ENCODE results near the gene ISOC2.

Gene ISOC2

GRCh38 chr19:55441692-55442321 is 19.6 kb downstream of the ISOC2 start:
- no peak for TF ChIP-seq CTCF (IDR thresholded peaks at IDR 0.05; ENCODE audit: insufficient read depth, missing control alignments)
- no peak for DNase-seq (ENCODE audit: insufficient read length, low spot score)

DNA sequence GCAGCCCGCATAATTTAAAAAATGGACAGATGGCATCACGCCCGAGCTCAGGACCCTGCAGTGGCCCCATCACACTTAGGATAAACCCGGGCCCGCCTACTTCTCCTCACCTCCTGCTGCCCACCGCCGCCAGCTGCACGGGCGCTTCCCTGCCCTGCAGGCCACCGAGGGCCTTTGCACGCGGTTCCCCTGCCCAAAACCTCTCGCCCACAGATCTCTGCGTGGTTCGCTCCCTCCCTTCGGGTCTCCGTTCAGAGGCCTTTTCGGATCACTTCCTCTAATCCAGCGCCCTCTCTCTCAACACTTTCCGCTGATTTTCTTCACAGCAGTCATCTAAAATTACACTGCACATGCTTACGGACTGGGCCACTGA is 20.1 kb downstream of the ISOC2 start:
- no peak for DNase-seq (ENCODE audit: insufficient read length, low spot score)
- no peak for TF ChIP-seq CTCF (IDR thresholded peaks at IDR 0.05; ENCODE audit: insufficient read depth, missing control alignments)
- no peak for FAIRE-seq

More at GRCh38 chr19:55441692-55442321, 19.6 kb downstream of the ISOC2 start:
- FAIRE-seq: no peak

DNA sequence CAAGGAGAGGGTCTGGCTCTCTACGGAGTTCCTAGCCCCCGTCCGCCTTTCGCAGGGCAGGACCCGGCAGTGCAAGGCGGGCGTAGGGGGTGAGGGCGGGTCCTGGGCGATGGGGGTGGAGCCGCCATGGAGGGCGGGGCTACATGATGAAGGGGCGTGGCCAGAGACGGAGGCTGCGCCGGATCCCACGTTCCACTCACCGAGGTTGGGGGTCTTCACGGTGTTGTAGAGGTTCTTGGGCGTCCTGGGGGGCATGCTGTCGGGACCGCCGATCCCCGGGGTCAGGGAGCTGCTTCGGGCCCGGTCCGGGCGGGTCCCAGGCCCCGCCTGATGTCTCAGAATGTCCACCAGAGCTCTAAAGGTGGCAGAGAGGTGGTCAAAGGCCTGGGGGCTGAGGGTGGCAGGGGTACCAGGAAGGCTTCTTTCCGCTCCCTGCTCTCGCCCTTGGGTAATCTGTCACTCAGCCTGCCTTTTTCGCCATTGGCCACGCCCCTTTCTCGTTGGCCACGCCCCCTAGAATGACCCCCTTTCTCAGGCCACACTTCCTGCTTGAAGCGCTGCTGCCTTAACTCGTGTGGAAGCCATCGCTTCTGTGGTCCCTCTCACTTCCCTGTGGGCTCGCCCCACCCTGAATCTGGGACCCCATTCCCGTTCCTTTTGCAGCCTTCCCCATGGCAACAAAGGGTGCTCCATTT is 20.9 kb downstream of the ISOC2 start:
- no peak for FAIRE-seq
- DNase-seq (ENCODE audit: insufficient read length, low spot score): no peak
- no peak for TF ChIP-seq CTCF (IDR thresholded peaks at IDR 0.05; ENCODE audit: insufficient read depth, missing control alignments)

DNA sequence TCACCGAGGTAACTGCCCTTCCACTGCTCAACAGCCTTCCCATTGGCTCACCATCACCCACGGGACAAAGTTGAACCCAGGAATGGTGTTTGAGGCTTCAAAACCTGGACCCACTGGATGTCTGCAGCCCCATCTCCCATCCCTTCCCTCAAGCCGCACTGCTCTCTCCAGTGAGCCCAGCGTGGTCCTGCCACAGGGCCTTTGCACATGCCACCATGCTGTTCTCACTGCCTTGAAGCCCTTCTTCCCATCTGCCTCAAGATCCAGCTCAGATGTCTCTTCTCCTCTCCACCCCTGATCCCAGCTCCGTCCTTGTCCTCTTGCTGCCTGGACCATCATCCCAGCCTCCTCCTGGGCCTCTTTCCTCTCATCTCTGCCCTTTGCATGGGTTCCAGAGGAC is 22.4 kb downstream of the ISOC2 start:
- no peak for TF ChIP-seq CTCF (IDR thresholded peaks at IDR 0.05; ENCODE audit: insufficient read depth, missing control alignments)
- DNase-seq (ENCODE audit: insufficient read length, low spot score) (no peak), FAIRE-seq (no peak)

- DNase-seq (ENCODE audit: insufficient read length, low spot score) (no peak), FAIRE-seq (no peak)
- no peak for TF ChIP-seq CTCF (IDR thresholded peaks at IDR 0.05; ENCODE audit: insufficient read depth, missing control alignments)
Observed at GRCh38 chr19:55437410-55437809, 24.0 kb downstream of the ISOC2 start.

DNA sequence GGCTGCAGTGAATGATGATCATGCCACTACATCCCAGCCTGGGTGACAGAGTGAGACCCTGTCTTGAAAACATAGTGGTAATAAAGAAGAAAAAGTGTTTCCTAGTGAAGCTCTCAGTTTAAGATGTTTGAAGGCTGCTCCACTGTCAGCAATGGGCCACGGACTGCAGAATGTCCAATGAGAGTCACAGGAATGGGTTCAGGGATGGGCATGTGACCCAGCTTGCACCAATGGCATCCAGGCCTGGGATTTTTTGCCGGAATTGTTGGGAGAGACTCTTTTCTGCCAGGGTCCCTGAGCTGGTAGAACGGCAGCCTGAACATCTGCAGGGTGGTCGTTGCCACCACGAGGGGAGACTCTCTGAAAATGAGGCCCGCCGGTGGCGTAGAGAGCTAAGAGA is 24.6 kb downstream of the ISOC2 start:
- no peak for TF ChIP-seq CTCF (IDR thresholded peaks at IDR 0.05; ENCODE audit: insufficient read depth, missing control alignments)

DNA sequence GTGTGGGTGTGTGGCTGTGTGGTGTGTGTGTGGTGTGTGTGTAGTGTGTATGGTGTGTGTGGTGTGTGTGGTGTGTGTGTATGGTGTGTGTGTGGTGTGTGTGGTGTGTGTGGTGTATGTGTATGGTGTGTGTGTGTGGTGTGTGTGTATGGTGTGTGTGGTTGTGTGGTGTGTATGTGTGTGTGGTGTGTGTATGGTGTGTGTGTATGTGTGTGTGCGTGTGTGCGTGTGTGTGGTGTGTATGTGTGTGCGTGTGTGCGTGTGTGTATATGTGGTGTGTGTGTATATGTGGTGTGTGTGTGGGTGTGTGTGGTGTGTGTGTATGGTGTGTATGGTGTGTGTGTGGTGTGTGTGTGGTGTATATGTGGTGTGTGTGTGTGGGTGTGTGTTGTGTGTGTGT is 26.4 kb downstream of the ISOC2 start:
- no peak for TF ChIP-seq CTCF (IDR thresholded peaks at IDR 0.05; ENCODE audit: insufficient read depth, missing control alignments)
- FAIRE-seq: no peak
- DNase-seq (ENCODE audit: insufficient read length, low spot score): no peak

More for the DNA sequence above, 24.6 kb downstream of the ISOC2 start:
- DNase-seq (ENCODE audit: insufficient read length, low spot score) (no peak), FAIRE-seq (no peak)
